Effector CD8-positive, alpha-beta T cell (primary cell): ENCODE measurements around the gene OTOG.

ENCODE experiments used
- DNase-seq: peaks from one replicate; lab custom pipeline; 2025; lab: John Stamatoyannopoulos, UW

The OTOG gene

GRCh38 chr11:17695454-17696441, 148.7 kb downstream of the OTOG start:
- no peak for DNase-seq

- no peak for DNase-seq
Observed at GRCh38 chr11:17696741-17697140, 149.7 kb downstream of the OTOG start.
